Breast epithelium (tissue), 3 donors: ENCODE data around the gene SLC6A3.

ENCODE experiments used
- CTCF ChIP-seq, 3 donors: fragments of 450-650 bp; IDR thresholded peaks; one replicate each; pipeline ENCODE4 v1.5.1; 2016 to 2017; ENCODE audit warnings: antibody characterized with exemption in 3 of 3, mild to moderate bottlenecking in 3 of 3, moderate library complexity in 3 of 3
- POLR2AphosphoS5 ChIP-seq, 3 donors: sonication (generic); formaldehyde crosslinking; IDR thresholded peaks; one replicate each; pipeline ENCODE4 v1.6.1; 2017; ENCODE audit warnings: antibody characterized with exemption in 3 of 3

- TF ChIP-seq POLR2AphosphoS5 (IDR thresholded peaks at IDR 0.05) (no peak), CTCF (IDR thresholded peaks at IDR 0.05) (no peak)
These were observed 60.7 kb downstream of the SLC6A3 start for GRCh38 chr5:1384521-1384920.
